ENCODE data around the gene PF4V1.

Gene PF4V1

GRCh38 chr4:73847526-73848182 lies 5.4 kb upstream of the PF4V1 start:
- DNase-seq = no peak

GRCh38 chr4:73848183-73848777 lies 4.8 kb upstream of the PF4V1 start:
- DNase-seq = no peak

- no peak for DNase-seq
These were observed 2.7 kb upstream of the PF4V1 start for GRCh38 chr4:73850261-73850970.

- no peak for DNase-seq
These were observed 1.8 kb upstream of the PF4V1 start for GRCh38 chr4:73851293-73851692.

DNA sequence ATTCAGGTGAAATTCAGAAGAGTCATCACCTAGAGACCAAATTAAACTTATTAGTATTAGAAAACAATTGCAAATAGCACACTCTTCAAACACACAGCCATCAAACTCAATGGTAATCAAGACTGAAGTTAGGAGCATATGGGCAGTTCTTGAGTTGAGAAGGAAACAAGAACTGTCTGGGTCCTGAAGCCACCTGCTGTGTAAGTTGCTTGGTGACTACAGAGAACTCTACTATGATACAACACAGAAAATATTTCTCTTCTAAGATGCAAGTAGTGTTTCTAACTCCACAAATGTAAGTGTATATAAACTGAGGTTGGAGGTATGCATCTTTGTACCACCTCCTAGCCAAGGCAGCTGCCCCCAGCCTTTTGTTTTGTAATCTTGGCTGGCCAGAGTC lies 325 bp upstream of the PF4V1 start:
- no peak for DNase-seq

DNA sequence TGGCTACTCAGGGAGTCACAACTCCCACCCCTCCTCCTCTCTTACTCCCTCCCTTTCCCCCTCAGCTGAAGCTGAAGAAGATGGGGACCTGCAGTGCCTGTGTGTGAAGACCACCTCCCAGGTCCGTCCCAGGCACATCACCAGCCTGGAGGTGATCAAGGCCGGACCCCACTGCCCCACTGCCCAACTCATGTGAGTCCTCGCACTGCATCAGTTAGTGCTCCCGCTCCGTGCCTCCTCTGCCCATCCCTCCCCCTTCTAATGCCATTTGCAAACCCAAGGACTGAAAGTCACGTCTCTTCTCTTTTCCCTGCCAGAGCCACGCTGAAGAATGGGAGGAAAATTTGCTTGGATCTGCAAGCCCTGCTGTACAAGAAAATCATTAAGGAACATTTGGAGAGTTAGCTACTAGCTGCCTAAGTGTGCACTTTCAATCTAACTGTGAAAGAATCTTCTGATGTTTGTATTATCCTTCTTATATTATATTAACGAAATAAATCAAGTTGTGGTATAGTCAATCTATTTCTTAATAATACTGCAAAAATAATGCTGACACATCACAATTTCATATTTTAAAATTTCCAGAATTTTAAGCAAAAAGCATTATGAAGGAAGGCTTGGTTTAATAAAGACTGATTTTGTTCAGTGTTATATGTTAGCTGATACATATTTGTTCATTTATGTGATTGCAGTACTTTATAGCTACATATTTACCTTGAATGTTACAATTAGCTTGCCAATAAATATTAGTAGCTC lies 800 bp downstream of the PF4V1 start:
- no peak for DNase-seq

- DNase-seq = no peak
These were observed 2.3 kb downstream of the PF4V1 start for GRCh38 chr4:73855406-73855805.

DNA sequence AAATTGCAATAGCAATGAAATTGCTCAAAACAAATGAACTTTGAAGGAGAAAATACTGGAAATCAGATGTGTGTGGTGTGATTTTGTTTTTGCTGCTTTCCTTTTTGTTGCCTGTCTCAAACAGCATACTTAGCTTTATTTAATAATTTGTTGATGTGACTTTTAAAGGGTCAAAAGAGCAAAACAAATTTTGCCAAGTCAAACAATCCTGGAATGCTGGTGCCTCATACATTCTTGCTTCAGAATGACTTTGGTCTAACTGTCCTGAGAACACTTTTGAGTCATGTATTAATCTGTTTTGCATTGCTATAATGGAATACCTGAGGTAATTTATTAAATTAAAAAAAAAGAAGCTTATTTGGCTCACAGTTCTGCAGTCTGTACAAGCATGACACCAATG lies 3.4 kb downstream of the PF4V1 start:
- DNase-seq = no peak

DNA sequence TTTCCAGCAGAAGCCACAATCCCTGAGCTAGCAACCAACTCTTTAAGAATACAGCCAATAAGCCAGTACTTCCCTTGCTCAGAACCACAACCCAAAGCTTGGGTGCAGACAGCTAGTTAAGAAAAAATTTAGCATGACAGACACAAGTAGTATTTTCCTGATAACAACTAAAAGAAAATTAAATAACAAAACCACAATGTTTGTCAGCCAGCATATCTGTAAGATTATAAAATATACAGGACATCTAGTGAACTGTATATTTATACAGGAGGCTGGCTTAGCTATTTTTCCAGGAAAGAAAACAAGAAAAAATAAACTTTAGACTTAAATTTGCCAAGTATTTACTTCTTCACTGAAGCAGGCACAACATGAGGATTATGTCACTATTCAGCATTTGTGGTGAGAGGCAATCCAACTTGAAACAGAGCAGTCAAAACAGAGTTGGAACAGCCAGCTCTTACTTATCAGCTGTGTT lies 6.6 kb downstream of the PF4V1 start:
- DNase-seq = no peak

DNA sequence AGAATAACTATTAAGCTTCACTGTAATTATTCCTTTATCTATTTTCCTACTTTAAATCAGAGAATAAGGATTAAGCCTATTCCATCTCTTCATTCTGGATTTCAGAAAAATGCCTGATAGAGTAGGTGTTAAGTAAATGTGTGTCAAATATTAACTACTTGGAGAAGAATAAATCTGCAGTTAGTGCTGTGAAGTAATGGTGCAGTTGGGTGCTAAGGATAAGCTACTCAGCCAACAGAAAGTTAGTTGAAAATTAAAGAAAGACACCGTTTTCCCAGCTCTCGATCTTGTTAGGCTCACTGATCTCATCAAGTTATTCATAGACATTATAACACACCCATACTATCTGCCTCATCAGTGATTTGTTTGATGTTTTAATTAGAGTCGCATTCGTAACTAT lies 7.1 kb downstream of the PF4V1 start:
- DNase-seq = no peak

DNA sequence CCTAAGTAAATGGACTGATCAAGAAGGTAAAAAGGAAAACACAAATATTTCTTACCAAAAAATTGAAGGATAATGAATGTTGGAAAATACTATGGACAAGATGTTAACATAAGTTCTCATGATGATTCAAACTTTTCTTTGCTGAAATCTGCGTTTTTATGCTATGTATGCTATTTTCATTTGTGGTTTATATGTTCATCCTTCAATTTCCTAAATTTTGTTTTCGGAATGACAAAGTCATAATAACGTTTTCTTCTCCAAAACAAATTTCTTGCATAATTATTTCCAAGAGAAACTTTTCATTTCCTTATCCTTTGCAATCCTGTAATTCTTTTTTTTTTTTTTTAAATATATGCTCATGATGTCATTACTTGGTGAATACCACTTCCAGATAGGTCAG lies 7.8 kb downstream of the PF4V1 start:
- no peak for DNase-seq

GRCh38 chr4:73862322-73862721 lies 9.2 kb downstream of the PF4V1 start:
- DNase-seq = no peak

- DNase-seq = no peak
These were observed 11.3 kb downstream of the PF4V1 start for GRCh38 chr4:73864365-73864764.

DNA sequence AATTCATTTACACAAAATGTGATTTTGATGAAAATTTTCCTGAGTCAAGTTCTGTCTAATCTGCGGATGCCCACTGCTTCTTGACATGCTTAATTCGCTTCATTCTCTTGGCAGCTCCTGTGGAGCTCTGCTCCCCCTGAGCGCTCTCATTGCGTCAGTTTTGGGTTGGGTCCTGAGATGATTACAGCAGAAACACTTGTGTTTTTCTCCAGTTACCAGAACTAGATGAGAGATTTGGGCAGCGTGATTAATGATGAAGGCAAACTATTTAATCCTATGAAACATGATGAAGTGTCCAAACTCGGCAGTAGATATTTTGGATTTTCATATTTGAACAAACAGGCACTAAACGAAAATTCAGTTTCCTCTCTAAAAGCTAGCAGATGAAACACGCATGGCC lies 11.9 kb downstream of the PF4V1 start:
- no peak for DNase-seq

GRCh38 chr4:73865431-73866096 lies 12.5 kb downstream of the PF4V1 start:
- no peak for DNase-seq

DNA sequence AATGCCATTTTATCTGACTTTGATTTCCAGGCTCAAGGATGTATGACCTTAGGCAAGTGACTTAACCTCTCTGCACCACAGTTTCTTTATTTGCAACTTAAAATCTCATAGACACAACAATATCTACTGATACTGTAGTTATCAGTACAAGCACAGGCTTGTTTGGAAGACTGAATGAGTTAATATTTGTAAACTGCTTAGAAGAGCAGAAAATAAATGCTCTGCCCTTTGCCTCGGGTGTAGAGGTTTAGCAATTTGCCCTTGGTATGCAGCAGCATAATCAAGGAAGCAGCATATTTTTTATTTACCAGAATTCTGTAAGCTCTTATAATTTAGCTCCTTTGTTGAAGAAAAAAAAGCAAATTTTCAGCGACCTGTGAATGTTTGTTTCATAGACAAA lies 13.2 kb downstream of the PF4V1 start:
- DNase-seq = no peak

DNA sequence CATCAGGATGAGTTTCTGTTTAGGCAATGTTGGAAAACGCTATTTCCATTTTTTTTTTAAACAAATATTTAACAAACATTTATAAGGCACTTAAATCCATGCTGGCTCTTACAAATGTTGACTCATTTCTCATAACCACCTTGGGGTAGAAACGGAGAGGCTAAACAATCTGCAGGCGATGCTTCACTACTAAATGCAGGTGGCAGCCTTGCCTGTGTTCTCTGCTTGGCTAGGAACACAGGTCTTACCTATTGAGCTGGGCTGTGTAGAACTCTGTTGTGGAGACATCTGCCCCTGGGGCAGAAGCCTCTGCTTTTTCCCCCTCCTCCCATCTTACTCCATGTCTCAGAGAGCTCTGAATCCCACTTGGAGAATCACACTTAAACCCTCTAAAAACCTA lies 14.7 kb downstream of the PF4V1 start:
- no peak for DNase-seq

- no peak for DNase-seq
These were observed 15.4 kb downstream of the PF4V1 start for GRCh38 chr4:73868206-73869129.

GRCh38 chr4:73869130-73870055 lies 16.3 kb downstream of the PF4V1 start, which contains the start of gene CXCL1:
Gene CXCL1 (plus strand): TSS chr4:73869393. CDS start chr4:73869471, 78 bp downstream.
- no peak for DNase-seq

DNA sequence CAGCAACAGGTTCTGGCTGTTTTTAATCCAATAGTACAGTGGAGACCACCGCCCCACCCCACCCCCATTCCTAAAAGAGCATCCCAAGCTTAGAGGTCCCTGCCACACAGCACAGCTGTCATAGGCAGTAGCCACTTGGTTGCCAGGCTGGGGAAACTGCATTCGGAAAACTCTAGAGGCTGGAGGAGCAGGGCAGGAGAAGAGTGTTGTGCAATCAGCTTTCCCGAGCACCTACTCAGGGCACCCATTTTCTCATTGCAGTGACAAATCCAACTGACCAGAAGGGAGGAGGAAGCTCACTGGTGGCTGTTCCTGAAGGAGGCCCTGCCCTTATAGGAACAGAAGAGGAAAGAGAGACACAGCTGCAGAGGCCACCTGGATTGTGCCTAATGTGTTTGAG lies 17.2 kb downstream of the PF4V1 start:
- DNase-seq = no peak

- DNase-seq = no peak
These were observed 17.7 kb downstream of the PF4V1 start for GRCh38 chr4:73870768-73871167.
